ENCODE data around the gene IL6R. TPM values are rescaled to one million over a fixed set of nuclear protein-coding genes. Genes with fewer than 3 reads are reported as not detected.
A peak's percentile ranks its signal among the peaks of the same experiment; 100 is the strongest.

IL6R gene
- total and polyA plus RNA-seq, 2 experiments from 2014 or later = 35.1 to 38.5 TPM

DNA sequence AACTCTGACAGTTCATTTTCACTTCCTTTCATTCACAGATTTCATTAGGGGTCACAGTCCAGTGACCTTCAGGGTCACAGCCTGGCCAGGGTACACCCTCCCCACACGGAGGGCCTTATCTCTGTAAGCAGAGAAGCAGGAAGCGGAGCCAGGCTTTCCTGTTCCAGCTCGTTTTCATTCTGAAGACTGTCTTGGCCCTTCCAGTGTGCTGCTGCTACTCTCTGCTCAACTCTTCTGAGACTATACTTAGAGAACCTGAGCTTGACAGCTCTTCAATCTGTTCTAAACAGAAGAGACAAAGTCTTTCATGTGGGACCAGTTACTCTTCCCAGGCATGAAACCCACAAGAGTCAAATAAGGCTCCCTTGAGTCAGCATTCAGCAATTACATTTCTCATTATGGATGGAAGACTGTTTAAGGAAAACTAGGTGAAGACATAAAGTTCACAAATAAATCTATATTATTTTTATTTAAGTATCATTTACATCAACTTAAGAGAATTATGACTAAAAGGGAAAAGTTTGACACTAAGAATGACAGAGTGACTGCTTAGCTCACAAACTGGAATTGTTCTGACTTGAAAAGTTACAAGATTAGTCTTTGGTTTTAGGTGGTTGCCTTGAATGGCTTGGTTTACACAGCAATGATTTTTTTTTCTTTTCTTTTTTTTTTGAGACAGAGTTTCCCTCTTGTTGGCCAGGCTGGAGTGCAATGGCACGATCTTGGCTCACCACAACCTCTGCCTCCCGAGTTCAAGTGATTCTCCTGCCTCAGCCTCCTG is 92.1 kb downstream of the IL6R start:
- H3K9me2 ChIP-seq (replicated peaks; ENCODE audit: insufficient read depth) = no peaks in the 10 kb centered on the region
- no peak overlapping the region for H3K4me3 ChIP-seq
- TF ChIP-seq EZH2phosphoT487 (IDR thresholded peaks at IDR 0.05; ENCODE audit: low read depth, severe bottlenecking, unreplicated experiment) (no peak), EZH2 (IDR thresholded peaks at IDR 0.05; ENCODE audit: borderline replicate concordance) (no peak)
- TF ChIP-seq, protein P1, sequence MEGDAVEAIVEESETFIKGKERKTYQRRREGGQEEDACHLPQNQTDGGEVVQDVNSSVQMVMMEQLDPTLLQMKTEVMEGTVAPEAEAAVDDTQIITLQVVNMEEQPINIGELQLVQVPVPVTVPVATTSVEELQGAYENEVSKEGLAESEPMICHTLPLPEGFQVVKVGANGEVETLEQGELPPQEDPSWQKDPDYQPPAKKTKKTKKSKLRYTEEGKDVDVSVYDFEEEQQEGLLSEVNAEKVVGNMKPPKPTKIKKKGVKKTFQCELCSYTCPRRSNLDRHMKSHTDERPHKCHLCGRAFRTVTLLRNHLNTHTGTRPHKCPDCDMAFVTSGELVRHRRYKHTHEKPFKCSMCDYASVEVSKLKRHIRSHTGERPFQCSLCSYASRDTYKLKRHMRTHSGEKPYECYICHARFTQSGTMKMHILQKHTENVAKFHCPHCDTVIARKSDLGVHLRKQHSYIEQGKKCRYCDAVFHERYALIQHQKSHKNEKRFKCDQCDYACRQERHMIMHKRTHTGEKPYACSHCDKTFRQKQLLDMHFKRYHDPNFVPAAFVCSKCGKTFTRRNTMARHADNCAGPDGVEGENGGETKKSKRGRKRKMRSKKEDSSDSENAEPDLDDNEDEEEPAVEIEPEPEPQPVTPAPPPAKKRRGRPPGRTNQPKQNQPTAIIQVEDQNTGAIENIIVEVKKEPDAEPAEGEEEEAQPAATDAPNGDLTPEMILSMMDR (IDR thresholded peaks at IDR 0.05; ENCODE audit: poor library complexity) = no peak
- H2AFZ ChIP-seq = no peak overlapping the region
- no peaks in the 10 kb centered on the region for H4K20me1 ChIP-seq (ENCODE audit: insufficient read depth, poor library complexity, severe bottlenecking)
- H3K27me3 ChIP-seq = peaks cover 46% of the 10 kb centered on the region
- H3K36me3 ChIP-seq (replicated peaks; ENCODE audit: insufficient read depth, low read depth) = no peaks in the 10 kb centered on the region
- peaks cover 5% of the 10 kb centered on the region for H3K4me1 ChIP-seq (ENCODE audit: insufficient read depth)
- H3K9me3 ChIP-seq (ENCODE audit: low read depth) = no peaks in the 10 kb centered on the region
- peak; percentile 38 for DNase-seq (ENCODE audit: low spot score)
- 48% methylated on average over 5 of the region's 5 CpGs for WGBS (ENCODE audit: low lambda C conversion rate, missing lambda C conversion rate)
- peak overlapping the region; percentile 15 for H3K27ac ChIP-seq
- no peak overlapping the region for H3K4me2 ChIP-seq
- H3K79me2 ChIP-seq = no peaks in the 10 kb centered on the region

DNA sequence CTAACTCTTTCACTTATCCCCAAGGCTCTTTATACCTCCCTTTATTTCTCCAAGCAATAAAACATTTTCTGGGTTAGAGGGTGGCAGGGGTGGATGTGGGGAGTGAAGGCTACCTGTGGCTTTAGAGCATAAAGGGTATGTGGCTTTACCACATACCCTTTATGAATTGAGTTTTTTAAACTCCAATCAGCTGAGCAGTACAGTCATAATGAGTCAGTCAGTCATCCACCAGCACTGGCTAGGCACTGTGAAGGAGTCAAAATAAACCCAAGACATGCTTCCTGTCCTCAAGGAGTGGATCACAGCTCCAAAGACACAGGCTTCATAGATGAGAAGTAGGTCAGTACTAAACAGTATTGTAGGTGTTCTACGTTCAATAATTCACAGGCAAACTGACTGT is 94.3 kb downstream of the IL6R start:
- H3K9me2 ChIP-seq (replicated peaks; ENCODE audit: insufficient read depth) = no peaks in the 10 kb centered on the region
- no peak overlapping the region for H3K27ac ChIP-seq

DNA sequence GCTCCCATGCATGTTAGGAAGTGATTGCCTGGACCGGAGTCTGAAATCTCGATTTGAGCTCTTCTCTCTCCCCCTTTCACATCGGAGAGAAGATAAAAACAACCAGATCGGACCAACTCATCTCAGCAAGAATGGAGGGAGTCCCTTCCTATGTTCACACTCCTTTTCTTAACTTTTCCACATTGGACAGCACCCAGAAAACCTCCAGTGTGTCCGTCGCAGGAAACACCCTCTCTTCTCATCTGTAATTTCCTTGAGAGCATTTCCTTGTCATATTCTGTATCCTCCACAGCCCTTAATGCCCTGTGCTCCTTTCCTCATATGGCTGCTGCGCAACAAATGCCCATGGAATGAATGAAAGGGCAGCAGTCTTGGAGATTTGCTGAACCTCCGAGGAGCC is 95.4 kb downstream of the IL6R start:
- no peak for TF ChIP-seq EZH2phosphoT487 (IDR thresholded peaks at IDR 0.05; ENCODE audit: low read depth, severe bottlenecking, unreplicated experiment)
- TF ChIP-seq, protein P1 (IDR thresholded peaks at IDR 0.05; ENCODE audit: poor library complexity) = no peak
- no peak for TF ChIP-seq EZH2 (IDR thresholded peaks at IDR 0.05; ENCODE audit: borderline replicate concordance)
- H3K79me2 ChIP-seq = no peaks in the 10 kb centered on the region
- H3K4me3 ChIP-seq = no peak overlapping the region
- H3K9me2 ChIP-seq (replicated peaks; ENCODE audit: insufficient read depth) = no peaks in the 10 kb centered on the region
- no peak overlapping the region for H3K27ac ChIP-seq
- H2AFZ ChIP-seq = no peak overlapping the region
- H3K36me3 ChIP-seq (replicated peaks; ENCODE audit: insufficient read depth, low read depth) = no peaks in the 10 kb centered on the region
- DNase-seq (ENCODE audit: low spot score) = no peak
- peaks cover 5% of the 10 kb centered on the region for H3K4me1 ChIP-seq (ENCODE audit: insufficient read depth)
- H3K4me2 ChIP-seq = no peak overlapping the region
- peaks cover 63% of the 10 kb centered on the region for H3K27me3 ChIP-seq
- 86% methylated on average over 8 of the region's 8 CpGs for WGBS (ENCODE audit: low lambda C conversion rate, missing lambda C conversion rate)
- no peaks in the 10 kb centered on the region for H3K9me3 ChIP-seq (ENCODE audit: low read depth)
- H4K20me1 ChIP-seq (ENCODE audit: insufficient read depth, poor library complexity, severe bottlenecking) = no peaks in the 10 kb centered on the region

More for the DNA sequence above, 94.3 kb downstream of the IL6R start:
- Histone ChIP-seq H3K27me3 (peaks cover 59% of the 10 kb centered on the region), H3K79me2 (no peaks in the 10 kb centered on the region), H3K4me3 (no peak overlapping the region), H4K20me1 (ENCODE audit: insufficient read depth, poor library complexity, severe bottlenecking) (no peaks in the 10 kb centered on the region), H2AFZ (no peak overlapping the region), H3K9me3 (ENCODE audit: low read depth) (no peaks in the 10 kb centered on the region), H3K36me3 (replicated peaks; ENCODE audit: insufficient read depth, low read depth) (no peaks in the 10 kb centered on the region), H3K4me1 (ENCODE audit: insufficient read depth) (peaks cover 5% of the 10 kb centered on the region), H3K4me2 (no peak overlapping the region)
- WGBS (ENCODE audit: low lambda C conversion rate, missing lambda C conversion rate) = 95% methylated on average over 1 of the region's 1 CpG
- no peak for TF ChIP-seq EZH2 (IDR thresholded peaks at IDR 0.05; ENCODE audit: borderline replicate concordance)
- TF ChIP-seq, protein P1 (IDR thresholded peaks at IDR 0.05; ENCODE audit: poor library complexity) = no peak
- TF ChIP-seq EZH2phosphoT487 (IDR thresholded peaks at IDR 0.05; ENCODE audit: low read depth, severe bottlenecking, unreplicated experiment) = no peak
- DNase-seq (ENCODE audit: low spot score) = no peak
